Measurements from ENCODE around the gene PTPRD.

GRCh38 chr9:8728910-8729309, 1883.9 kb downstream of the PTPRD start:
- no peak for TF ChIP-seq CTCF (IDR thresholded peaks at IDR 0.05)
- TF ChIP-seq POLR2A (IDR thresholded peaks at IDR 0.05): no peak
